Heart left ventricle (tissue), 16 donors: Measurements from ENCODE around the gene MAPK10. TPM values are rescaled to one million over a fixed set of nuclear protein-coding genes. Genes with fewer than 3 reads are reported as not detected.
"Not testable (repeated sequence)": the region's sequence is repeated elsewhere in the genome, so short reads cannot be mapped to it uniquely, and the experiment has no call there.

Experiments
- ATAC-seq, 4 donors: fragments of 200-7000 bp; cut with Tn5 transposase; one replicate each; pipeline ENCODE4 v1.9.1; 2020 to 2022; ENCODE audit warnings: moderate library complexity in 4 of 4, mild to moderate bottlenecking in 3 of 4, moderate number of reproducible peaks in 1 of 4
- DNase-seq, 5 donors: peaks; one replicate each; pipeline ENCODE4 v3.0.0-alpha.2; 2020
- H3K27ac ChIP-seq, 12 donors: fragments of 200-600 bp; sonication (generic) in 4 of 12; one replicate each; pipeline versions ENCODE4 v1.5.0 to v1.8.0; 2016 to 2022; ENCODE audit warnings: mild to moderate bottlenecking in 2 of 12
- H3K27me3 ChIP-seq, 9 donors: fragments of 200-600 bp; sonication (generic) in 2 of 9; one replicate each; pipeline versions ENCODE4 v1.5.1 to v1.8.0; 2016 to 2022; ENCODE audit warnings: mild to moderate bottlenecking in 3 of 9
- H3K36me3 ChIP-seq, 9 donors: fragments of 200-600 bp; sonication (generic) in 2 of 9; one replicate each; pipeline versions ENCODE4 v1.5.0 to v1.8.0; 2018 to 2022; ENCODE audit warnings: mild to moderate bottlenecking in 2 of 9
- H3K4me1 ChIP-seq, 12 donors: fragments of 200-600 bp; sonication (generic) in 4 of 12; one replicate each; pipeline versions ENCODE4 v1.5.0 to v1.8.0; 2016 to 2022; ENCODE audit warnings: mild to moderate bottlenecking in 3 of 12
- H3K4me3 ChIP-seq, 12 donors: fragments of 200-600 bp; sonication (generic) in 4 of 12; one replicate each; pipeline versions ENCODE4 v1.5.0 to v1.8.0; 2017 to 2022; ENCODE audit warnings: mild to moderate bottlenecking in 9 of 12, moderate library complexity in 4 of 12
- H3K9me3 ChIP-seq, 12 donors: fragments of 200-600 bp; sonication (generic) in 4 of 12; one replicate each; pipeline versions ENCODE4 v1.5.0 to v1.8.0; 2016 to 2022; ENCODE audit warnings: mild to moderate bottlenecking in 1 of 12
- POLR2A ChIP-seq, 2 donors: fragments of 450-650 bp; IDR thresholded peaks; one replicate each; pipeline ENCODE4 v1.6.1; 2017; ENCODE audit warnings: antibody characterized with exemption in 2 of 2, mild to moderate bottlenecking in 2 of 2, moderate library complexity in 2 of 2
- WGBS, 4 donors: extraction: QIAGEN DNeasy Blood & Tissue Kit in 2 of 4; methylation state at CpG; one replicate each; pipeline versions ENCODE4 v1.1.5 to v1.1.7; 2013 to 2018; 5-methylcytosine and 5-hydroxymethylcytosine counted together
- intact Hi-C, 10 donors: fragments of 100-400 bp; cut with DNase I; formaldehyde crosslinking; loops; one replicate each; pipeline versions ENCODE4 v1.11.1 to v1.14.2; 2022
- polyA plus RNA-seq, 2 donors: library from polyadenylated mRNA; stranded (reverse); fragments of 200-250 nt; gene quantifications; one replicate each; pipeline ENCODE4 v1.2.3, GENCODE V29; 2013
- total RNA-seq, 9 donors: library from RNA; depleted of rRNA in 2 of 9; stranded (reverse); fragments of >200 nt in 2 of 9; fragmentation: NEBNext Ultra II Directional in 3 of 9; extraction: Animal tissue kit (Norgen Biotek cat#: 25700) in 3 of 9; gene quantifications; one replicate each; pipeline versions ENCODE4 v1.1.0 to v1.2.4, GENCODE V29; 2016 to 2023
- TF ChIP-seq, protein P1 (sequence below), 12 donors: fragments of 200-600 bp; sonication (generic) in 4 of 12; IDR thresholded peaks; one replicate each; pipeline versions ENCODE4 v1.5.0 to v1.8.0; 2018 to 2022; ENCODE audit warnings: antibody characterized with exemption in 12 of 12, mild to moderate bottlenecking in 5 of 12
- donor health status: ischemic (EF 13 %, LVEDD 7.1; RV severe dilation, severe dysfunction).
- donor health status: healthy with polysubstance abuse.
- donor health status: DM: no; HTN: yes; CAD: no.
- donor health status: DM: no; HTN: no; CAD: no.
- donor health status: ischemic (EF 25% LVEDD 6.9; RV normal size, moderate dysfunction).
- donor health status: ischemic (EF 25% LVEDD 5.7; RV mildly dilated, moderate dysfunction).
- donor health status: healthy.
- donor health status: DM: yes; HTN: yes; CAD: no.
- donor health status: ischemic (EF 35%, LVEDD 5.7; RV mildly dilated, moderate dysfunction).
- donor health status: nonischemic (EF 11% LVEDD 7.7; RV severe dilation, severe dysfunction).
- donor health status: DM: yes; HTN: yes; CAD: no.
- donor health status: PGD.
- donor health status: ischemic (EF 29% LVEDD 5.4; RV normal size, mild dysfunction).
- donor health status: nonischemic (EF 23%, LVEDD 6.1; RV moderate dilation, normal function).

MAPK10 gene
- total and polyA plus RNA-seq, 11 donors, result 0.87 to 14.1 (median 2.7) TPM

DNA sequence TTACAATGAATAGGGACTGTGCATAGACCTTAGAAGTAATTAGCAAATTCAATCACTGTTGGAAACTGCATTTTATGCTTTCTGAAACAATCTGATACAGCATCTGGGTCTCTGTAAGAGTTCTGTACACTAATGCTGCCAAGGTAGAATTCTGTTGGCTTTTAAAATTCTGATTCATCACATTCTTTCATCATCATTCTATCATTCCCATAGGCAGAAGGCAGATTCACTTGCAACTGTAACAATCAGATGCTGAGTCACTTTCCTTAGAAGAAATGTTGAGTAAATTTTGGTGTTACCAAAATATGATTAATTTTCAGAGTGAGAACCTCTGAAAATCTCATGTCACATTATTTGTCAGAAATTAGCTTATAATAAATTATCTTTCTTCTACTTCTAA lies 267.2 kb downstream of the MAPK10 start:
- no peak for TF ChIP-seq POLR2A (IDR thresholded peaks at IDR 0.05)
- TF ChIP-seq, protein P1, sequence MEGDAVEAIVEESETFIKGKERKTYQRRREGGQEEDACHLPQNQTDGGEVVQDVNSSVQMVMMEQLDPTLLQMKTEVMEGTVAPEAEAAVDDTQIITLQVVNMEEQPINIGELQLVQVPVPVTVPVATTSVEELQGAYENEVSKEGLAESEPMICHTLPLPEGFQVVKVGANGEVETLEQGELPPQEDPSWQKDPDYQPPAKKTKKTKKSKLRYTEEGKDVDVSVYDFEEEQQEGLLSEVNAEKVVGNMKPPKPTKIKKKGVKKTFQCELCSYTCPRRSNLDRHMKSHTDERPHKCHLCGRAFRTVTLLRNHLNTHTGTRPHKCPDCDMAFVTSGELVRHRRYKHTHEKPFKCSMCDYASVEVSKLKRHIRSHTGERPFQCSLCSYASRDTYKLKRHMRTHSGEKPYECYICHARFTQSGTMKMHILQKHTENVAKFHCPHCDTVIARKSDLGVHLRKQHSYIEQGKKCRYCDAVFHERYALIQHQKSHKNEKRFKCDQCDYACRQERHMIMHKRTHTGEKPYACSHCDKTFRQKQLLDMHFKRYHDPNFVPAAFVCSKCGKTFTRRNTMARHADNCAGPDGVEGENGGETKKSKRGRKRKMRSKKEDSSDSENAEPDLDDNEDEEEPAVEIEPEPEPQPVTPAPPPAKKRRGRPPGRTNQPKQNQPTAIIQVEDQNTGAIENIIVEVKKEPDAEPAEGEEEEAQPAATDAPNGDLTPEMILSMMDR (IDR thresholded peaks at IDR 0.05), result no peak
- intact Hi-C loops, result no loop called here
- Histone ChIP-seq H3K4me1 (no peaks in the 10 kb centered on the region), H3K27ac (no peak overlapping the region), H3K36me3 (no peaks in the 10 kb centered on the region), H3K9me3 (no peaks in the 10 kb centered on the region), H3K4me3 (no peak overlapping the region), H3K27me3 (no peaks in the 10 kb centered on the region)
- ATAC-seq, result no peak
- no peak for DNase-seq

DNA sequence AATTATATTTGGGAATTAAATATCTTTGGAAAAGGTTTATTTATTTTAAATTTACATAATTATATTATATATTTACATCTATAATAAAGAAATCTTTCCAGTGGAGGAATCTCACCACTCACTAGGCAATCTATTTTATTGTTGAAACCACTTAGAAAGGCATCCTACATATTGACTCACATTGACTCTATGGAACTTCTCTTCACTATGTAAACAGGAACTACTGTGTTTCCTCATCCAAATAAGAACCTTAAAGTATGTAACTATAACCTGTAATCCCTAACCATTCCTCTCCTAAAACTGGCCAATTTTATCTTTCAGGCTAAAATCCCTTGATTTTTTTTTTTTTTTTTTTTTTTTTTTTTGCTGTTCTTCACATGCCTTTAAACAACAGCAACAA lies 268.7 kb downstream of the MAPK10 start:
- Histone ChIP-seq H3K27me3 (no peaks in the 10 kb centered on the region), H3K9me3 (no peaks in the 10 kb centered on the region), H3K27ac (no peak overlapping the region), H3K4me3 (no peak overlapping the region), H3K36me3 (no peaks in the 10 kb centered on the region), H3K4me1 (no peaks in the 10 kb centered on the region)
- intact Hi-C loops, result no loop called here
- ATAC-seq (no peak), DNase-seq (no peak)
- TF ChIP-seq, protein P1 (IDR thresholded peaks at IDR 0.05), result no peak
- TF ChIP-seq POLR2A (IDR thresholded peaks at IDR 0.05), result no peak

DNA sequence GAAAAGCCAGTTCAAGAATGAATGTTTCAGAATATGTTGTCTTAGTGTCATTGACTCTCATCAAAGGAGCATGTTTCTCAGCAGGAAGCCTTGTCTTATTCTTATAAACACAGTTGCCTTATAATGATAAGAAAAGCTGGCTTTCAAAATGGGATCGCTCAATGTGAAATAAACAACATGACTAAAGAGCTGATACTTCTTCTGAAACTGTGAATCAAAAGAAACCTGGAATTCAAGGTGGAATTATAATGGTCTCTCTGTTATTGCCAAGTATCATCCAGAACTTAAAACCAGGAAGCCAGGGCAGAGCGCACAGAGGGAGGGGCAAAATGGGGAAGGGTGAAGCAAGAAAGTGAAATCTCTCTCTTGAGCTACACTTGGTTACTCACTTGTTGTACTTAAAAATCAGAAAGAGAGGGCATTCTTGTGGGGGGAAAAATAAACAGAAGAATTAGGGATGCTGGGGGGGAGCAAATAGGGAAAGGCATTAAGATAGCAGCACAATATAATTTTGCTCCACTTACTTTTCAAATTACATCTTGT lies 270.0 kb downstream of the MAPK10 start:
- no peaks in the 10 kb centered on the region for H3K4me1 ChIP-seq
- TF ChIP-seq POLR2A (IDR thresholded peaks at IDR 0.05), result no peak
- TF ChIP-seq, protein P1 (IDR thresholded peaks at IDR 0.05), result no peak

DNA sequence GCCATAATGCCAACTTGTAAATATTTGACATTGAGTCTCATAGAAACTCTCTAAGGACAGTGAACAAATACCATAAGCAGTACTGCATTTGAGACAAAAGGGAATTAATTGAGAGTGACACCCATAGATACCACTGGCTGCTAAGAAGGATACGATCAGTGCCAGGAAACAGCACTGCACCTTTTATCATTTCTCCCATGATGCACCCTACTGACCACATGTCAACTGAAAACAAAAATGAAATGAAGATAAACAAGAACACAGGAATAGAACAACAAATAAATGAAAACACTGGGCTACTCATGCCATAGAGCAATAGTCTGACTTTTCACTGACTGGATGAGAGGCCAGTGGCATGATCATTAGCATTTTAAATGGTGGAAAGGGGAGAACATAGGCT lies 270.8 kb downstream of the MAPK10 start:
- 57 to 78% (median 68%) methylated on average over 1 of the region's 1 CpG for WGBS, 4 donors

More for the DNA sequence above, 270.0 kb downstream of the MAPK10 start:
- no peaks in the 10 kb centered on the region for H3K36me3 ChIP-seq
- H3K27me3 ChIP-seq, result no peaks in the 10 kb centered on the region
- 69 to 81% (median 73%) methylated on average over 2 of the region's 2 CpGs for WGBS, 4 donors
- intact Hi-C loops, result no loop called here
- H3K9me3 ChIP-seq, result no peaks in the 10 kb centered on the region
- ATAC-seq, result no peak
- no peak overlapping the region for H3K27ac ChIP-seq
- H3K4me3 ChIP-seq, result no peak overlapping the region
- DNase-seq, result no peak

DNA sequence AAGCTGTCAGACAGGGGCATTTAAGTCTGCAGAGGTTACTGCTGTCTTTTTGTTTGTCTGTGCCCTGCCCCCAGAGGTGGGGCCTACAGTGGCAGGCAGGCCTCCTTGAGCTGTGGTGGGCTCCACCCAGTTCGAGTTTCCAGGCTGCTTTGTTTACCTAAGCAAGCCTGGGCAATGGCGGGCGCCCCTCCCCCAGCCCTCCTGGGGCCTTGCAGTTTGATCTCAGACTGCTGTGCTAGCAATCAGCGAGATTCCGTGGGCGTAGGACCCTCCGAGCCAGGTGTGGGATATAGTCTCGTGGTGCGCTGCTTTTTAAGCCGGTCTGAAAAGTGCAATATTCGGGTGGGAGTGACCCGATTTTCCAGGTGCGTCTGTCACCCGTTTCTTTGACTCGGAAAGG lies 284.1 kb downstream of the MAPK10 start:
- H3K36me3 ChIP-seq, H3K4me1 ChIP-seq, H3K9me3 ChIP-seq, H3K4me3 ChIP-seq, ATAC-seq, intact Hi-C loops, H3K27me3 ChIP-seq, DNase-seq, H3K27ac ChIP-seq: not testable (repeated sequence)
- WGBS, 4 donors, result 87 to 97% (median 87%) methylated on average over 9 to 15 of the region's 15 CpGs

More for the DNA sequence above, 270.8 kb downstream of the MAPK10 start:
- no peak for TF ChIP-seq POLR2A (IDR thresholded peaks at IDR 0.05)
- TF ChIP-seq, protein P1 (IDR thresholded peaks at IDR 0.05), result no peak
- H3K4me1 ChIP-seq, result no peaks in the 10 kb centered on the region
- no peaks in the 10 kb centered on the region for H3K36me3 ChIP-seq
- intact Hi-C loops, result no loop called here
- H3K27me3 ChIP-seq, result no peaks in the 10 kb centered on the region
- H3K4me3 ChIP-seq, result no peak overlapping the region
- no peak for DNase-seq
- no peak overlapping the region for H3K27ac ChIP-seq
- H3K9me3 ChIP-seq, result no peaks in the 10 kb centered on the region
- no peak for ATAC-seq
